ENCODE data around the gene SORBS2.

- TF ChIP-seq POLR2A (IDR thresholded peaks at IDR 0.05; ENCODE audit: low read length): no peak
- no peak for TF ChIP-seq GATA1 (IDR thresholded peaks at IDR 0.05; ENCODE audit: low read depth, low read length)
These were observed 6.0 kb downstream of the SORBS2 start for GRCh38 chr4:185805979-185806378.

Data from erythroblast (primary cell).